Measurements from ENCODE around the gene ZNFX1. TPM values are rescaled to one million over a fixed set of nuclear protein-coding genes. Genes with fewer than 3 reads are reported as not detected.

Gene ZNFX1
- total RNA-seq, 4 donors from 2014 or later = 20.0 to 46.2 (median 26.3) TPM

GRCh38 chr20:49268600-49269365 lies 9.1 kb downstream of the ZNFX1 start:
- no peak for TF ChIP-seq POLR2A (IDR thresholded peaks at IDR 0.05)
- TF ChIP-seq CTCF (IDR thresholded peaks at IDR 0.05) = no peak
- H3K4me3 ChIP-seq = no peak overlapping the region
- H3K4me1 ChIP-seq = peaks cover 0 to 8% of the 10 kb centered on the region in 2 donors
- H3K27me3 ChIP-seq = no peaks in the 10 kb centered on the region
- intact Hi-C loops (cut with DNase I; ENCODE audit: low total_unique reads) = no loop called here
- DNase-seq = no peak
- no peaks in the 10 kb centered on the region for H3K9me3 ChIP-seq
- H3K27ac ChIP-seq = no peak overlapping the region
- no peaks in the 10 kb centered on the region for H3K36me3 ChIP-seq

GRCh38 chr20:49267327-49267726 lies 10.5 kb downstream of the ZNFX1 start:
- TF ChIP-seq CTCF (IDR thresholded peaks at IDR 0.05) (no peak), POLR2A (IDR thresholded peaks at IDR 0.05) (no peak)
- no peaks in the 10 kb centered on the region for H3K36me3 ChIP-seq
- no peaks in the 10 kb centered on the region for H3K27me3 ChIP-seq
- H3K9me3 ChIP-seq = no peaks in the 10 kb centered on the region
- intact Hi-C loops (cut with DNase I; ENCODE audit: low total_unique reads) = no loop called here
- H3K27ac ChIP-seq = no peak overlapping the region
- H3K4me3 ChIP-seq = no peak overlapping the region
- no peak for DNase-seq
- no peaks in the 10 kb centered on the region for H3K4me1 ChIP-seq

GRCh38 chr20:49262444-49262843 lies 15.4 kb downstream of the ZNFX1 start:
- no peak for TF ChIP-seq POLR2A (IDR thresholded peaks at IDR 0.05)
- TF ChIP-seq CTCF (IDR thresholded peaks at IDR 0.05) = no peak
- DNase-seq = no peak
- no peaks in the 10 kb centered on the region for H3K9me3 ChIP-seq
- H3K4me1 ChIP-seq = no peaks in the 10 kb centered on the region
- H3K27me3 ChIP-seq = no peaks in the 10 kb centered on the region
- no peak overlapping the region for H3K4me3 ChIP-seq
- intact Hi-C loops (cut with DNase I; ENCODE audit: low total_unique reads) = no loop called here
- H3K27ac ChIP-seq = no peak overlapping the region
- no peaks in the 10 kb centered on the region for H3K36me3 ChIP-seq

DNA sequence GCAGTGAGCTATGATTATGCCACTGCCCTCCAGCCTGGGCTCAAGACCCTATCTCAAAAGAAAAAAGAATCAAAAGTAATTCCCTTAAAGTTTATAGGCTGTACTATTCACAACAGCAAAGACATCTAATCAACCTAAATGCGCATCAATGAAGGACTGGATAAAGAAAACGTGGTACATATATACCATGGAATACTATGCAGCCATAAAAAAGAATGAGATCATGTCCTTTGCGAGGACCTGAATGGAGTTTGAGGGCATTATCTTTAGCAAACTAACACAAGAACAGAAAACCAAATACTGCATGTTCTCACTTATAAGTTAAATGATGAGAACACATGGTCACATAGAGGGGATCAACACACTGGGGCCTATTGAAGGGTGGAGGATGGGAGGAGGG lies 16.7 kb downstream of the ZNFX1 start:
- Histone ChIP-seq H3K9me3 (no peaks in the 10 kb centered on the region), H3K27me3 (no peaks in the 10 kb centered on the region), H3K27ac (no peak overlapping the region), H3K4me1 (no peaks in the 10 kb centered on the region), H3K4me3 (no peak overlapping the region), H3K36me3 (no peaks in the 10 kb centered on the region)
- TF ChIP-seq CTCF (IDR thresholded peaks at IDR 0.05) (no peak), POLR2A (IDR thresholded peaks at IDR 0.05) (no peak)
- no peak for DNase-seq
- intact Hi-C loops (cut with DNase I; ENCODE audit: low total_unique reads) = no loop called here

- H3K27ac ChIP-seq = no peak overlapping the region
- intact Hi-C loops (cut with DNase I; ENCODE audit: low total_unique reads) = no loop called here
- H3K27me3 ChIP-seq = no peaks in the 10 kb centered on the region
- no peak for DNase-seq
- H3K4me1 ChIP-seq = no peaks in the 10 kb centered on the region
- H3K4me3 ChIP-seq = no peak overlapping the region
- no peaks in the 10 kb centered on the region for H3K9me3 ChIP-seq
- no peaks in the 10 kb centered on the region for H3K36me3 ChIP-seq
- TF ChIP-seq POLR2A (IDR thresholded peaks at IDR 0.05) (no peak), CTCF (IDR thresholded peaks at IDR 0.05) (no peak)
Measured at GRCh38 chr20:49260218-49260617, 17.6 kb downstream of the ZNFX1 start.
